ENCODE measurements around the gene CDKN2B. TPM values are rescaled to one million over a fixed set of nuclear protein-coding genes. Genes with fewer than 3 reads are reported as not detected.

Gene CDKN2B
- polyA plus RNA-seq, 2 of the 4 experiments (the other 2 are of a cell fraction) = not detected

DNA sequence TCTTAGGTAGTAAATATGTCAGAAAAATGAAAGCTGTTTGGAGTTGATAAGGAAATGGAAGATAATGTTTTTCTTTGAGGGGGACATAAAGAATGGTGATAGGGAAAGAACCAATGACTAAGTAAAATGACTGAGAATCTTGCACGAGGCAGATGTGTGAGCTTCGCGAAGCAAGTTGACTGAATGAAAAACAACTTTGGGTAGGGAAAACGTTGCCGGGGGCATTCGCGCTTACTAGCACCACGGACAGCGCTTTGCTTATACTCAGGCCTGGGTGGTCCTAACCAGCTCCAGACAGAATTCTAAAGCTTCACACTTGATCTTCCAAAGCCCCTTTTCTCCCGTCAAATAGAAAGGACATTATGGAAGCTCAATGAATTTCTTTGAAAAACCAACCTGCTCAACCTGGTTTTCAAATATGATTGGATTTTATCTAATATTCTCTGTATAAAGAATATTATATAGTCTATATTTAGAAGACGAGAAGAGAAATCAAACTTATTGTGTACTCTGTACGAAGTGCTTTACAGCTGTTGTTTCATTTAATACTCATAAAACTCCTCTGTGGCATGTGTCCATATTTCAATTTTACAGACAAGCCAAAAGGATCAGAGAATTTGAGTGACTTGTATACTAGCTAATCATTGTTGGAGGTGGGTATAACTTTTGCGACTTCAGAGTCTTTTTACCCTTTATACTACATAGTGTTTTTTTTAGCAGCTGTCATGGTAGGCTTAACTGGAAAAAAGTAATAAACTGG is 1.9 kb upstream of the CDKN2B start:
- WGBS (ENCODE audit: missing lambda C conversion rate) = no CpG with 5 or more reads among the region's 13 CpGs
- FAIRE-seq (no peak), ATAC-seq (no peak), DNase-seq (ENCODE audit: low read depth in 1 of 2, low spot score in 1 of 2) (no peak)
- POLR2A ChIA-PET = no interaction called here
- H3K27ac ChIP-seq = no peak overlapping the region
- no peak overlapping the region for H3K4me2 ChIP-seq
- TF ChIP-seq TFCP2L1 (CRISPR knock-in tag; IDR thresholded peaks at IDR 0.05) (no peak), SREBF2 (IDR thresholded peaks at IDR 0.05) (no peak), TP53 (CRISPR knock-in tag; IDR thresholded peaks at IDR 0.05) (no peak), POLR2A (IDR thresholded peaks at IDR 0.05; ENCODE audit: low read length) (no peak), BHLHE40 (IDR thresholded peaks at IDR 0.05; ENCODE audit: low read depth, low read length) (no peak), HDAC2 (IDR thresholded peaks at IDR 0.05) (no peak), NFE2L2 (conservative IDR thresholded peaks at IDR 0.05; ENCODE audit: low read length) (no peak), RNF2 (IDR thresholded peaks at IDR 0.05; ENCODE audit: borderline replicate concordance, low read depth) (no peak)
- TF ChIP-seq, protein P1, sequence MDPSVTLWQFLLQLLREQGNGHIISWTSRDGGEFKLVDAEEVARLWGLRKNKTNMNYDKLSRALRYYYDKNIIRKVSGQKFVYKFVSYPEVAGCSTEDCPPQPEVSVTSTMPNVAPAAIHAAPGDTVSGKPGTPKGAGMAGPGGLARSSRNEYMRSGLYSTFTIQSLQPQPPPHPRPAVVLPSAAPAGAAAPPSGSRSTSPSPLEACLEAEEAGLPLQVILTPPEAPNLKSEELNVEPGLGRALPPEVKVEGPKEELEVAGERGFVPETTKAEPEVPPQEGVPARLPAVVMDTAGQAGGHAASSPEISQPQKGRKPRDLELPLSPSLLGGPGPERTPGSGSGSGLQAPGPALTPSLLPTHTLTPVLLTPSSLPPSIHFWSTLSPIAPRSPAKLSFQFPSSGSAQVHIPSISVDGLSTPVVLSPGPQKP (IDR thresholded peaks at IDR 0.05; ENCODE audit: low read depth, low read length) = no peak
- no peaks in the 10 kb centered on the region for H3K9me3 ChIP-seq
- no peaks in the 10 kb centered on the region for H3K4me1 ChIP-seq
- CTCF ChIA-PET = no interaction called here
- H3K4me3 ChIP-seq = no peak overlapping the region

DNA sequence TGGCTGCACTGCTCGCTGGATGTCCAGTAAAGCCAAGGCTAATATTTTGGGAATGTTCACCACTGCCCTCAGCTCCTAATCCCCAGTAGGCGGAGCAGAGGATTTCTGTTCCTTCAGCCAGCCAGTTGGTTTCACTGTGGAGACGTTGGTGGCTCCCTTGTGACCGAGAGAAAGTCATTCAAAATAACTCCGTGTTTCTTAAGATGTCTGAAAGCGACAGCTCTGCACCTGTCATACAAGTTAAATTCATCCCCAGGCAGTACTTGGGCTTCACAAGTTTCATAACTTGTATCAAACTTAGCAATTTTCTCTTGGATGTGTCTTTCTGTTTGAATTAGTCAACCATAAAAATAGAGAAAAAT is 382 bp upstream of the CDKN2B start:
- no peaks in the 10 kb centered on the region for H3K9me3 ChIP-seq
- ATAC-seq = no peak
- TF ChIP-seq, protein P2, sequence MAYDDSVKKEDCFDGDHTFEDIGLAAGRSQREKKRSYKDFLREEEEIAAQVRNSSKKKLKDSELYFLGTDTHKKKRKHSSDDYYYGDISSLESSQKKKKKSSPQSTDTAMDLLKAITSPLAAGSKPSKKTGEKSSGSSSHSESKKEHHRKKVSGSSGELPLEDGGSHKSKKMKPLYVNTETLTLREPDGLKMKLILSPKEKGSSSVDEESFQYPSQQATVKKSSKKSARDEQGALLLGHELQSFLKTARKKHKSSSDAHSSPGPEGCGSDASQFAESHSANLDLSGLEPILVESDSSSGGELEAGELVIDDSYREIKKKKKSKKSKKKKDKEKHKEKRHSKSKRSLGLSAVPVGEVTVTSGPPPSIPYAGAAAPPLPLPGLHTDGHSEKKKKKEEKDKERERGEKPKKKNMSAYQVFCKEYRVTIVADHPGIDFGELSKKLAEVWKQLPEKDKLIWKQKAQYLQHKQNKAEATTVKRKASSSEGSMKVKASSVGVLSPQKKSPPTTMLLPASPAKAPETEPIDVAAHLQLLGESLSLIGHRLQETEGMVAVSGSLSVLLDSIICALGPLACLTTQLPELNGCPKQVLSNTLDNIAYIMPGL (CRISPR knock-in tag; IDR thresholded peaks at IDR 0.05; ENCODE audit: borderline replicate concordance) = no peak
- no peak for TF ChIP-seq CBX2 (IDR thresholded peaks at IDR 0.05; ENCODE audit: borderline replicate concordance, low read depth)
- TF ChIP-seq, protein P3, sequence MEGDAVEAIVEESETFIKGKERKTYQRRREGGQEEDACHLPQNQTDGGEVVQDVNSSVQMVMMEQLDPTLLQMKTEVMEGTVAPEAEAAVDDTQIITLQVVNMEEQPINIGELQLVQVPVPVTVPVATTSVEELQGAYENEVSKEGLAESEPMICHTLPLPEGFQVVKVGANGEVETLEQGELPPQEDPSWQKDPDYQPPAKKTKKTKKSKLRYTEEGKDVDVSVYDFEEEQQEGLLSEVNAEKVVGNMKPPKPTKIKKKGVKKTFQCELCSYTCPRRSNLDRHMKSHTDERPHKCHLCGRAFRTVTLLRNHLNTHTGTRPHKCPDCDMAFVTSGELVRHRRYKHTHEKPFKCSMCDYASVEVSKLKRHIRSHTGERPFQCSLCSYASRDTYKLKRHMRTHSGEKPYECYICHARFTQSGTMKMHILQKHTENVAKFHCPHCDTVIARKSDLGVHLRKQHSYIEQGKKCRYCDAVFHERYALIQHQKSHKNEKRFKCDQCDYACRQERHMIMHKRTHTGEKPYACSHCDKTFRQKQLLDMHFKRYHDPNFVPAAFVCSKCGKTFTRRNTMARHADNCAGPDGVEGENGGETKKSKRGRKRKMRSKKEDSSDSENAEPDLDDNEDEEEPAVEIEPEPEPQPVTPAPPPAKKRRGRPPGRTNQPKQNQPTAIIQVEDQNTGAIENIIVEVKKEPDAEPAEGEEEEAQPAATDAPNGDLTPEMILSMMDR (IDR thresholded peaks at IDR 0.05) = no peak
- no peak for TF ChIP-seq ZSCAN20 (CRISPR knock-in tag; IDR thresholded peaks at IDR 0.05)
- TF ChIP-seq TP53 (CRISPR knock-in tag; IDR thresholded peaks at IDR 0.05) = no peak
- TF ChIP-seq ZFP36 (IDR thresholded peaks at IDR 0.05; ENCODE audit: borderline replicate concordance, partially characterized antibody) = no peak
- TF ChIP-seq POLR2AphosphoS2 (conservative IDR thresholded peaks at IDR 0.05; ENCODE audit: low read length) = no peak
- TF ChIP-seq, protein P1 (IDR thresholded peaks at IDR 0.05; ENCODE audit: low read depth, low read length) = no peak
- TF ChIP-seq CEBPB (IDR thresholded peaks at IDR 0.05) = no peak
- TF ChIP-seq, protein P4, sequence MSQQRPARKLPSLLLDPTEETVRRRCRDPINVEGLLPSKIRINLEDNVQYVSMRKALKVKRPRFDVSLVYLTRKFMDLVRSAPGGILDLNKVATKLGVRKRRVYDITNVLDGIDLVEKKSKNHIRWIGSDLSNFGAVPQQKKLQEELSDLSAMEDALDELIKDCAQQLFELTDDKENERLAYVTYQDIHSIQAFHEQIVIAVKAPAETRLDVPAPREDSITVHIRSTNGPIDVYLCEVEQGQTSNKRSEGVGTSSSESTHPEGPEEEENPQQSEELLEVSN (IDR thresholded peaks at IDR 0.05; ENCODE audit: borderline replicate concordance, low read depth) = no peak
- no peak for TF ChIP-seq ZC3H11A (IDR thresholded peaks at IDR 0.05)
- no peak overlapping the region for H3K4me2 ChIP-seq
- H3K27ac ChIP-seq = no peak overlapping the region
- no peak overlapping the region for H3K4me3 ChIP-seq
- no peak for FAIRE-seq
- CTCF ChIA-PET = no interaction called here
- no peak for DNase-seq (ENCODE audit: low read depth in 1 of 2, low spot score in 1 of 2)
- H3K4me1 ChIP-seq = no peaks in the 10 kb centered on the region
- no CpG with 5 or more reads among the region's 6 CpGs for WGBS (ENCODE audit: missing lambda C conversion rate)
- POLR2A ChIA-PET = no interaction called here
